LNCaP clone FGC (cell line): Measurements from ENCODE around the gene WIPF1.

Experiments used
- DNase-seq: peaks from one replicate; pipeline ENCODE4 v3.0.0-alpha.2; 2011; ENCODE audit warnings: low read depth
- H3K4me3 ChIP-seq: 2 replicates; pipeline ENCODE4 v1.5.1; 2011; ENCODE audit warnings: mild to moderate bottlenecking, low read depth, low read length, control low read depth
- CTCF ChIP-seq: IDR thresholded peaks from 2 replicates; pipeline ENCODE4 v1.5.1; 2012; ENCODE audit warnings: mild to moderate bottlenecking; ENCODE audit not compliant: control insufficient read depth, insufficient read depth; ENCODE audit errors: extremely low read depth

Gene WIPF1

GRCh38 chr2:174586418-174587295 is 10.9 kb downstream of the WIPF1 start:
- TF ChIP-seq CTCF = no peak
- H3K4me3 ChIP-seq = no peak overlapping the region
- DNase-seq = no peak

GRCh38 chr2:174585657-174586252 is 11.8 kb downstream of the WIPF1 start:
- no peak for DNase-seq
- TF ChIP-seq CTCF = no peak
- no peak overlapping the region for H3K4me3 ChIP-seq

GRCh38 chr2:174585146-174585545 is 12.5 kb downstream of the WIPF1 start:
- H3K4me3 ChIP-seq = no peak overlapping the region
- TF ChIP-seq CTCF = no peak
- peak; percentile 89 for DNase-seq

GRCh38 chr2:174581491-174581890 is 16.1 kb downstream of the WIPF1 start:
- H3K4me3 ChIP-seq = no peak overlapping the region
- no peak for DNase-seq
- TF ChIP-seq CTCF = no peak

- no peak overlapping the region for H3K4me3 ChIP-seq
- TF ChIP-seq CTCF = no peak
- no peak for DNase-seq
Observed at GRCh38 chr2:174580951-174581350, 16.7 kb downstream of the WIPF1 start.

- peak; percentile 29; the same call in 1 of the 2 replicates for TF ChIP-seq CTCF
- H3K4me3 ChIP-seq = no peak overlapping the region
- DNase-seq = no peak
Observed at GRCh38 chr2:174577967-174578589, 19.5 kb downstream of the WIPF1 start.
